ENCODE results near the gene OR9A4. TPM values are rescaled to one million over a fixed set of nuclear protein-coding genes. Genes with fewer than 3 reads are reported as not detected.
"Not testable (repeated sequence)": the region's sequence is repeated elsewhere in the genome, so short reads cannot be mapped to it uniquely, and the experiment has no call there.

OR9A4 gene, protein sequence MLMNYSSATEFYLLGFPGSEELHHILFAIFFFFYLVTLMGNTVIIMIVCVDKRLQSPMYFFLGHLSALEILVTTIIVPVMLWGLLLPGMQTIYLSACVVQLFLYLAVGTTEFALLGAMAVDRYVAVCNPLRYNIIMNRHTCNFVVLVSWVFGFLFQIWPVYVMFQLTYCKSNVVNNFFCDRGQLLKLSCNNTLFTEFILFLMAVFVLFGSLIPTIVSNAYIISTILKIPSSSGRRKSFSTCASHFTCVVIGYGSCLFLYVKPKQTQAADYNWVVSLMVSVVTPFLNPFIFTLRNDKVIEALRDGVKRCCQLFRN
- polyA plus RNA-seq (ENCODE audit: insufficient read depth in 1 of 5, insufficient read length in 5 of 5, low replicate concordance in 1 of 5), result not detected
- long read RNA-seq, donor 1, result 0 reads
- long read RNA-seq, donor 2, result 0 reads
- long read RNA-seq, donor 3, result 0 reads
- long read RNA-seq, donor 4, result 0 reads
- long read RNA-seq, donor 5, result 0 reads
- long read RNA-seq, donor 6, result 0 reads
- long read RNA-seq, donor 7, result 0 reads
- long read RNA-seq, donor 8, result 0 reads

GRCh38 chr7:141916099-141916498, at the start of gene OR9A4:
Gene OR9A4, plus strand, starts transcription at chr7:141916399. Its CDS starts 2,477 bp downstream, at chr7:141918876.
- no peak for DNase-seq

- DNase-seq, result no peak
Measured at GRCh38 chr7:141866974-141867373, 49.2 kb upstream of the OR9A4 start.

GRCh38 chr7:141872931-141873330, 43.3 kb upstream of the OR9A4 start:
- DNase-seq, result no peak

- DNase-seq, result no peak
Measured at GRCh38 chr7:141874787-141875186, 41.4 kb upstream of the OR9A4 start.

GRCh38 chr7:141875453-141875852, 40.7 kb upstream of the OR9A4 start:
- DNase-seq, result no peak

GRCh38 chr7:141876371-141876770, 39.8 kb upstream of the OR9A4 start:
- no peak for DNase-seq

DNA sequence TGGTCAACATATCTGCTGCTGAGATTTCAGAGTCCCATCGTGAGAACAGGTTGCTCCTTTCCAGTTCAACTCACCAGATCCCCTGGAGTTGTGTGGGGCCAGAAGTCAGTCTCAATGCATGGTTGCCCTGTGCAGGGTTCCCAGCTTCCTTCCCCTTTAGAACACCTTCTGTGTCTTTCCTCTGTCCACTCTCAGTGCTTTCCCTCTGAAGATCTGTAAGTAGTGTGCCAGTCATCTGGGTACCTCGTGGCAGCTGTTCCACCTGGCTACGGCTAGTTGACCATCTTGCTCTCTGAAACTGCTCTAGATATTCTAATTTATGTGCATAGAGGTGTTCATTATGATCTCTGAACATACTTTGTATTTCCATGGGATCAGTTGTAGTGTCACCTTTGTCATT, 38.8 kb upstream of the OR9A4 start:
- no peak for DNase-seq

- DNase-seq, result no peak
Measured at GRCh38 chr7:141880960-141881359, 35.2 kb upstream of the OR9A4 start.

- no peak for DNase-seq
Measured at GRCh38 chr7:141884539-141885225, 31.5 kb upstream of the OR9A4 start.

- DNase-seq, result no peak
Measured at GRCh38 chr7:141889321-141889720, 26.9 kb upstream of the OR9A4 start.

DNA sequence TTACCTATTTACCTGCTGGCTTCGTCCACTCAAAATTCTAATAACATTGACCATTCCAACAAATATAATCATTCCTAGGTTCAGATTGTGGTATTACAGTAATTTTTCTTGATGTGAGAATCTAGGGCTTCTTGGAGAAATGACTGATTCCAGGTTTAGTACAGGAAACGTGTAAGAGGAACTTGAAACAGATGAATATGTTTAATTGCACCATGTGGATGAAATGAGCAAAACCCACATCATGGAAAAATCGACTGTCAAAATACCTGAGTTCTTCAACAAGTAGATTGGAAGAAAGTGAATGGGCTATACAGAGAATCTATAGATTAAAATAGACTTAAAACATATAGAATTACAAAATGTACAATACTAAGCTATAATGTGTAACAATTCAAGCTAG, 24.9 kb upstream of the OR9A4 start:
- DNase-seq, result no peak

- DNase-seq, result not testable (repeated sequence)
Measured at GRCh38 chr7:141899366-141899765, 16.8 kb upstream of the OR9A4 start.

DNA sequence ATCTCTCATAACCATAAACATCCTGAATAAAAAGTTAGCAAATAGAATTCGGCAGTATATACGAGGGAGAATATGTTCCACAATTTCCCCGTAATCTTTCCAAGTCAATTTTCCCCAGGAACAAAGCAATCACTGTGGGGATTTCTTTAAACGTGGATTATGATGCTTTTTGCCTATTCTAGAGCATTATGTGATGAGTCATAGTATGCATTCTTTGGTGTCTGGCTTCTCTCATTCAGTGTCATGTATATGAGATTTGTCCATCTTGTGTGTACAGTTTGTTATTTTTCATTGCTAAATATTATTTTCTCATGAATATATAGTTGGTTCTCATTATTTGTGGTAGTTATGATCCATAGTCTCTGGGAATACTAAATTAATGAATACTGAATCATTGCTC, 9.9 kb upstream of the OR9A4 start:
- no peak for DNase-seq

GRCh38 chr7:141911391-141911790, 4.8 kb upstream of the OR9A4 start:
- DNase-seq, result no peak

- DNase-seq, result no peak
Measured at GRCh38 chr7:141915565-141915964, 634 bp upstream of the OR9A4 start.

DNA sequence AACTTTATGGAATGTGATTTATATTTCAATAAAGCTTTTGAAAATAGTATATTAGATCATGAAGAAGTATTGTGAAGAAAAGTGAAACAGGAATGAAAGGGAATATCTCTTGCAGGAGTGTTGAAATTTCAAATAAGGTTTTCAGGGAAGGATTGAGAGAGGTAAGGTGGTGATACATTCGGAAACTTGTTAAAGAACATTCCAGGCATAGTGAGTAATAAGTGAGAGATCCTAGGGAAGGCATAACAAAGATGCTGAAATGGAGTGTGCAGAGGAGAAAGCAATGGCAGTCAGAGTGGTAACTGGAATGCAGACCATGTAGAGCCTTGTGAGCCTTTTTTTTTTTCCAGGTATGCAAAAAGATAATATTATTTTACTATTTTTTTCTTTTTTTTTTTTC, 4.1 kb downstream of the OR9A4 start:
- no peak for DNase-seq

DNA sequence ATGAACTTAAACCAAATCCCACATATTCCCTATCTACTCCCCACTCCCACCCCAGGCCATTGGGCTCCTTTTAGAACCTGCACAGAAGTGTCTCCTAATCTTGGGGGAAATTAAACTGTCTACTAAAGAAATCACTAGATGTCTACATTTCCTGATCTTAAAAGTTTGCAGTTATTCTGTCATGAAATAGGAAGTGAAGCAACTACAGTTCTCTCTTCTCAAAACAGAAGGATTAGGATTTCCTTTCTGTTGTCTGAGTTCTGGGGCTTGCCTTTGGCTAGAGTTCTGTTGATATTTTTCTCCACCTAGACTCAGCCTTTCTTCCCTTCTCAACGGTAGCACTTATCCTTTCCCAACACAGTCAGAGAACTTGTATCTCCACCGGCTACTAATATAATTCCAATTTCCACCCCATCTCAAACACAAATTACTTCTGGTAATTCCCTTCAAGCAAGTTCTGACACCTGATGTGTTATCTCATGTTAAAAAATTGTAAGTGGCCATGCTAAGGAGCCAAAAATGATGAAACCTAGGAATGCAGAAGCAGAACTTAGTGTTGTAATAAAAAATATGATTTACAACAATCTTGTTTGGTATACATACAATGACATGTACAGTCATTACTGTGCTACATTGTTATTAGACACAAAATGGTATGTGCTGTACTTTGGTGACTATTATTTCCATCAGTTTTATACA, 12.1 kb downstream of the OR9A4 start:
- DNase-seq, result no peak

- DNase-seq, result no peak
Measured at GRCh38 chr7:141928845-141929195, 12.6 kb downstream of the OR9A4 start.

DNA sequence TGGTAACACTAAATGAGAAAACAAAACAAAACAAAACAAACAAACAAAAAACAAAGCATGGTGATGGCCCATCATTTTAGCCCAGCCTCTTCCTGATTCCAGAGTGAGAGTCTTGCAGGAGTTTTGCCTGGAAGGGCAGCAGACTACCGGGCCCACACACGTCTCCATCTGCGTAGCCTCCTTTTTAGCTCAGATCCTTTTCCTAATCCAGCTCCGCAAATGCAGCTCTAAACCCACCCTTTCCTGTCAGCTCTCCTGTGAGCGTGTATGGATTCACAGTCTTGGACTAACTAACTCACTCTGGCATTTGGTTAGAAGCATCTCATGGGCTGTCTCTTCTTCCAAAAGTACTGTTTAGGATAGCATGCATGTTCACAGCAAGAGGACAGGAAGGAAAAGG, 14.0 kb downstream of the OR9A4 start:
- no peak for DNase-seq

GRCh38 chr7:141941075-141941474, 24.9 kb downstream of the OR9A4 start:
- DNase-seq, result no peak

- DNase-seq, result no peak
Measured at GRCh38 chr7:141943846-141944245, 27.6 kb downstream of the OR9A4 start.

- no peak for DNase-seq
Measured at GRCh38 chr7:141944811-141945210, 28.6 kb downstream of the OR9A4 start.

GRCh38 chr7:141945356-141945755, 29.2 kb downstream of the OR9A4 start:
- no peak for DNase-seq

Data from right lung (tissue), 10 donors.